GM04504 (cell line): ENCODE data around the gene SRSF9.
A peak's percentile ranks its signal among the peaks of the same experiment; 100 is the strongest.
"Not testable (repeated sequence)": the region's sequence is repeated elsewhere in the genome, so short reads cannot be mapped to it uniquely, and the experiment has no call there.

ENCODE experiments used
- DNase-seq: peaks from one replicate; pipeline ENCODE4 v3.0.0-alpha.2; 2012; ENCODE audit warnings: low read depth

SRSF9 gene

DNA sequence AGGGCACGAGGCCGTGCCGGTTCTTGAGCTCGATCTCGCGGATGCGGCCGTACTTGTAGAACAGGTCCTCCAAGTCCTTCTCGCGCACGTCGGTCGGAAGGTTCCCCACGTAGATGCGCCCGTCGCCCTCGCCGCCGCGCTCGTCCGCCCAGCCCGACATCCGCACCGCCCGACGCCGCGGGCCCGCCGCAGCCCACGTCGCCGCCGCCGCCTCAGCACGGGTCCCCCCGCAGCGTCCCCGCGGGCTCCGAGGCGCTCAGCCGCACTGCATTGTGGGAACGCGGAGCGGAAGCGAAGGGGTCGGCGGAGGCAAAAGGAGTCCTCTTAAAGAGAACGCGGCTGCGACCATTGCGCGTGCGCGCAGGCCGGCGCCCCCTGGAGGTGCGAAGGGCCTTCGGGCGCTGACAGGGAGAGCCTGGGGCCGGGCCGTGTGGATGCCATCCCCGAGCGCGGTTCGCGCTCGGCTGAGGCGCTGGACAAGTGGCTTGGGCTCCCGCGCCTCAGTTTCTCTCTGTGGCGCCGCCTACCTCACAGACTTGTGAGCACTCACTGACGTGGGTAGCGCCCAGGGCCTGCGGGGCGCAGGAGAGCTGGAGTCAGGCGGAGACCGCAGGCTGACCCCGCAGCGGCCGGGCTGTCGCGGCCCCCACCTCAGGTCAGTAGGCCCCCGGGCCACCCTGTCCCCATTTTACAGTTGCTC, at the start of gene SRSF9:
TSS of gene SRSF9 (minus strand) at position 299 of the 700 bp plus-strand sequence. CDS start at position 160, 139 bp downstream.
- peak; percentile 92 for DNase-seq

DNA sequence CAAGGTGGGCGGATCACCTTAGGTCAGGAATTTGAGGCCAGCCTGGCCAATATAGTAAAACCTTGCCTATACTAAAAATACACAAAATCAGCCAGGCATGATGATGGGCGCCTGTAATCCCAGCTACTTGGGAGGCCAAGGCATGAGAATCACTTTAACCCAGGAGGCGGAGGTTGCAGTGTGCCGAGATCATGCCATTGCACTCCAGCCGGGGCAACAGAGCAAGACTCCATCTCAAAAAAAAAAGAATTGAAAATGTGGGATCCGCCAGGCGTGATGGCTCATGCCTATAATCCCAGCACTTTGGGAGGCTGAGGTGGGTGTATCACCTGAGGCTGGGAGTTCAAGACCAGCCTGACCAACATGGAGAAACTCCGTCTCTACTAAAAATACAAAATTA, 49.8 kb upstream of the SRSF9 start:
- DNase-seq: not testable (repeated sequence)

DNA sequence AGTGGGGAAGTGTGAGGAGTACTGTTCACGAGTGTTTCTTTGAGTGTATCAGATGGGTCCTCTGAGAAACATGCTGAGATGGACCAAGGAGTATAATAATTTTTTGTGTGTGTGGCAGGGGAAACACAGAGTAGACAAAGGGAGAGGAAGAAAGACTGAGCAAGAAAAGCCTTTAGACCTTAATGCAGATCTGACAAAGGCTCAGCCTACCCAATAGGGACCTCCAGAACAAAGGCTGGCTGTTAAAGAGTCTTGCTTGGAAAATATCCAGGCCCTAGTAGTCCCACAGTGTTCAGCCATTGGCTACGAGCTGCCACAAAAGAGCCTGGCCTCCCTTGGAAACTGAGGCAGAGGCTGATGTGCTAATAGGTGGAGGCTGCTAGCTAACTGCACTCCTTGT, 45.9 kb upstream of the SRSF9 start:
- no peak for DNase-seq

DNA sequence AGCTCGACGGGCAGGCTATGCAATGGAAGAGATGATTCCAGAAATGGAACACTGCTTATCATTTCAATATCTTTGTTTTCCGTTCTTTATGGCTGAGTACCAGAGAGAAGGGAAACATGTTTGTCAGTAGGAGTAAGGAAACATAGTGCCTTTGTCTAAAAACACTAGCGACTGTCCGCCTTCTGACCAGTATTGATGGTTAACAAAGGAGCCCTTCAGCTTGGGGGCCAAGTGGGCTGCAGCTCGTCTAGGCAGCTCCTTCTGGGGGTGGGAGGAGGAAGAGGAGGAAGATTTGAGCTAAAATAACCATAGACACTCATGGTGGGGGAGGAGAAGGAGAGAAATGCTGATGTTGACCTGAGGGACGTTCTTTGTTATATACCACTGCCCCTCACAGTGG, 44.5 kb upstream of the SRSF9 start:
- no peak for DNase-seq

- DNase-seq: no peak
Observed at GRCh38 chr12:120508537-120508936, 39.0 kb upstream of the SRSF9 start.

GRCh38 chr12:120504587-120504986, 35.0 kb upstream of the SRSF9 start:
- no peak for DNase-seq

GRCh38 chr12:120500581-120500980, 31.0 kb upstream of the SRSF9 start:
- DNase-seq: no peak

DNA sequence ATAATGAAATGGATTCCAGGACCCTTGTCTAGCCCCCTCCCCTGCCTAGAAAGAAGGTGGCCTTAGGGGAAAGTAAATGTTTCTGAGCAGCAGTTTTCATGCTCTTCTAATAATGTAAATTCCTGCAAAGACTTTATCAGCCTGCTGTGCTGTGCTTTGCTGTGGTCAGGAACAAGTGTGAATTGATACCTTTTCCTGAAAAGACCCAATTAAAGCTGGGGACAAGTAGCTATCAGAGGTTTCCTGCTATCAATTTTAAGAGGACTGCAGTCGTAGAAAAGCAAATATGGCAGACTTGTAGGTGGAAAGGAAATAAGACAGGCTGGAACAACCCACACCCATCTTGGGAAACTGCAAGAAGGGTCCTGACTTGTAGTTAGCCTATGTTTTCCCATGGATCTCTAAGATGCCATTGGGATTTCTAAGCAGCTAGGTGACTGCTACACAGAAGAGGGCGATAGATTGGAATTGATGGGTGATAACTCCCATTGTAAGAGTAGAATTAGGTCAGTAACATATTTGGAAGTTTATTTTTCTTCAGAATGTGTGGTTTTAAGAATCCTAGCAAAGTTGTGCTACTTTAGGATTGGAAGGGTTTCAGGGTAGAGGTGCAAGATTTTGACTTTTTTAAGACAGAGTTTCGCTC, 29.4 kb upstream of the SRSF9 start:
- DNase-seq: no peak

DNA sequence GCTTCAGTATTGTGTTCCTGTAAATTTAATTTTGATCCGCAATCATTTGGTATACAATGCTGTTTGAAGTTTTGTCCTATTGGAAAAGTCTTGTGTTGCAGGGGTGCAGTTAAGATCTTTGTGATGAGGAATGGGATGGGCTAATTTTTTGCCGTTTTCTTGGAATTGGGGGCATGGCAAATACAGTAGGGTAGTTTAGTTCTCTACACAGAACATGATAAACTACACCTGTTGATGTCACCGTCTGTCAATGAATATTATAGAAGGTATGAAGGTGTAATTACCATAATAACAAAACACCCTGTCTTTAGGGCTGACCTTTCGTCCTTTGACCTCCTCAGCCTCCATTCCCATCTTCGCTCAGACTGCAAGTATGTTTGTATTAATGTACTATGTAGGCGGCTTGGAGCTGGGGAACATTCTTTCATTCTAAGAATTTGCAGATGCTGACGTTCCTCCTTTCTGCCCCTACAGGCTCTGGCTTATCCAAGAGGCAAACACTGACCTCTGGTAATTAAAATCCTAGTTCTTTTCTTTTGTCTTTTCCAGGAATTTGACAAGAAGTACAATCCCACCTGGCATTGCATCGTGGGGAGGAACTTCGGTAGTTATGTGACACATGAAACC, 28.1 kb upstream of the SRSF9 start:
- no peak for DNase-seq

DNA sequence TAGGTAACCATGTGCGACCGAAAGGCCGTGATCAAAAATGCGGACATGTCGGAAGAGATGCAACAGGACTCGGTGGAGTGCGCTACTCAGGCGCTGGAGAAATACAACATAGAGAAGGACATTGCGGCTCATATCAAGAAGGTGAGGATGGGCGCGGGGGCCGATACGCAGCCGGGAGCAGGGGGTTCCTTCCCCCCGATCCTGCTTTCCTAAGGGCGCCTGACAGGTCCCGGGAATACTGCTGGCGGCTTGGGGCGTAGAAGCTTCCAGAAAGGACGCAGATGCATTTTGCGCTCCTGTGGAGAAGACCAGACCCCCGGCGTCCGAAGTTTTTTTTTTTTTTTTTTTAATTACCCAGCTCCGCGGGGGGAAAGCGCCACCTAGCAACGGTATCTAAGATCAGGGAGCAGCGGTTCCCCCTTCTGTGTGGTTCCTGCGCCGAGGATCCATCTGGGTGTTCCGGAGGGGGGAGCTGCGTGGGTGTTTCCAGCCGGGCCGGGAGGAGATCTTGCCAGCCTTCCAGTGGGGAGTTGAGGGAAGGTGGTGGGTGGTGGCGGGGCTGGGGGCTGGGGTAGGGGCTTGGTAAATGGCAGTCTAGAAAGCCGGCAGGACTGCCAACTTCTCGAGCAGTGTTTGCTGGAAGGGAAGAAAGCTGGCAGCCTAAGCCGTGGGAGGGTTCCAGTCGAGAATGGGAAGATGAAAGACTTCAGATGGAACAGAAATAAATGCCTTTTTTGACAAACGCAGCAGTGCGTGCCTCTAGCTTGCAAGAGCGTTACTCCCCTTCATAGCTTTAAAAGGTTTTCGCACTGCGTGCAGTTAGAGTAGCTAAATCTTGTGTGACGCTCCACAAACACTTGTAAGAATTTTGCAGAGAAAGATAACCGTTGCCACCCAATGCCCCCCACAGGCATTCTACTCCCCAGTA, 27.1 kb upstream of the SRSF9 start:
- no peak for DNase-seq

- DNase-seq: peak; percentile 88
Observed at GRCh38 chr12:120495731-120496412, 26.3 kb upstream of the SRSF9 start, which contains the start of gene DYNLL1. Gene DYNLL1 (plus strand): TSS chr12:120496113. CDS start chr12:120496422, 309 bp downstream.

DNA sequence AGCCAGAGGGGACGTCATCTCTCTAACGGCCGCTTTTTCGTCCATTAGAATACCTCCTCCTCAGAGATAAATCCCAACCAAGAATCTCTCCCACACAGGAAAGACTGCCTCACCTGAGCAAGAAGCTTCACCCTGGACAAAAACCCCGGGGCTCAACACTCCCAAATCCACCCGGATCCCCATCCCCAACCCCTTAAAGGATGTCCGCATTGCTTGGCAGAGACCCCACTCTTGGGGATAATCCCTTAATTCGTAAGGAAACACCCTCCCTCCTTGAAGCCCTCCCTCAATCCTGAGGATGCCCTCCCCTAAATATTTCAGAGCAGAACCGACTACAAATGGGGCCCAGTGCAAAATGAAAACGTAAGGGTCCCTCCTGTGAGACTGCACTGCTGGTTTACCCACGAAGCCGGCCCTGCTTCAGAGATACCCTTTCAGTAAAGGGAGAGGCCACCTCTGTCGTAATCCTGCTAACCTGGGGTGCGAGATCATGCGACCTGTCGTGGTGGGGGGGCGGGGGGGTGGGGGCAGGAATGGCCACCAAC, 25.7 kb upstream of the SRSF9 start:
- no peak for DNase-seq

DNA sequence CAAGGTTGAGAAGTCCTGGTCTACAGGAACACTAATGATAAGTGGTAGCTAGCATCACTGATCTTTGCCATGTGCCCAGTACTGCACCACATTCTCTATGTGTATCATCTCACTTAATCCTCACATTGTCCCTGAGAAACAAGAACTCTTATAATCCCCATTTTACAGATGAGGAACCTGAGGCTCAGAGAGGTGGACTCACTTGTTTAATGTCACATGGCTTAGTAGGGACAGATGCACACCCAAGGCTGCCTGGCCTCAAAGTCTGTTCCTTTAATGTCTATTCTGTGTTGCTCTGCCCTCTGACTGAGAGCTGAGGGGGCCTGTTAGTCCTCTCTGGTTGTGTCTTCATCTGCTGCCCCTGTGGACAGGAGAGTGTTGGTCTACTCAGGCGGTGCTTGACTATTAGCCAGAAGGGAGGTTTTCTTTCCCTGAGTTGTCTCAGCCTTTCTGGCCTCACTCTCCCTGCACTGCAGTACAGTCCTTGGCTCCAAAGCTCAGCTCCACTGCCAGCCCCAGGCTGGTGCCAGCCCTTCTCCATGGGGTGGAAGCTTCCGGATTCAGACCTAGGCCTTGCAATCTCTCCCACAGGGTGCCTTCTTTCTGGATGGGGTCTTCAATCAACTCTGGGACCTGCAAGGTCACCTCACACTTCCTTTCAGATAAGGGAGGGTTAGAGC, 21.4 kb upstream of the SRSF9 start:
- no peak for DNase-seq

- no peak for DNase-seq
Observed at GRCh38 chr12:120490325-120490724, 20.8 kb upstream of the SRSF9 start.

DNA sequence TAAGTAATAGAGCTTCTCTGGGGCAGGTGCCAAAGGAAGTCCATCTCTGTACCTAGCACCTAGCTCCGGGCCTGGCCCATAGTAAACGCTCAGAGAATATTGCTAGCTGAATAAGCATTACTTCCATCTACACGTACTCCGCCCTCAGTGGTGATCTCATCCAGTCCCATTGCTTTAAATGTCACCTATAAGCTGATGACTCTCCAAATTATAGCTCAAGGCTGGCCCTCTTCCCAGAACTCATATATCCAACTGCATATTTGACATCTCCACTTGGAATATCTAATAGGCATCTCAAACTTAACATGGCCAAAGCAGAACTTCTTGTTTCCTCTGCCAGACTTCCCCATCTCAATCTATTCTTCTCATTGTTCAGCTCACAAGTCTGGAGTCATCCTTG, 19.5 kb upstream of the SRSF9 start:
- no peak for DNase-seq

DNA sequence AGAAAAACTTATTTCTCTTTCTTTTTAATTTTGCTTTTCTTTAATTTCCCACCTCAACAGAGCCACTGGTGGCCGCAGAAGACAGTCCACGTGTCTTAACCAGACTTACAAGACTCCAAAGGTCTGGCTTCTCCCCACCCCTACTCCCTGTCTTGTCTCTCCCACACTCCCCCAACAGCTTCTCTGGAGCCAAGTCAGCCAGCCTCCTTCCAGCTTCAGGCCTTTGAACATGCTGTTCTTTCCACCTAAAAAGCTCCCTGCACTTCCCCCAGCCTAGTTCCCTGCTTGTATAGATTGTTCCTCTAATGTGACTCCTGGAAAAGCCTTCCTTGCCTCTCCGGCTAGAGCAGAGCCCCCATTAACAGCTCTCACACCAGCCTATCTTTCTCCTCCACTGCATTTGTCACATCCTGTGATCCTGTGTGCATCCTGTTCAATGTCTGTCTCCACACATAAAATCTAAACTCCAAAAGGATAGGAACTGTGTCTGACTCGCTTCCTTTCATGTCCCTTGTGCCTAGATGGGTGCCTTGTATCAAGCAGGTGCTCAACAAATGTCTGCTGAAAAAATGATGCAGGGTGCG, 18.6 kb upstream of the SRSF9 start:
- no peak for DNase-seq

- DNase-seq: not testable (repeated sequence)
Observed at GRCh38 chr12:120487552-120487951, 18.0 kb upstream of the SRSF9 start.

DNA sequence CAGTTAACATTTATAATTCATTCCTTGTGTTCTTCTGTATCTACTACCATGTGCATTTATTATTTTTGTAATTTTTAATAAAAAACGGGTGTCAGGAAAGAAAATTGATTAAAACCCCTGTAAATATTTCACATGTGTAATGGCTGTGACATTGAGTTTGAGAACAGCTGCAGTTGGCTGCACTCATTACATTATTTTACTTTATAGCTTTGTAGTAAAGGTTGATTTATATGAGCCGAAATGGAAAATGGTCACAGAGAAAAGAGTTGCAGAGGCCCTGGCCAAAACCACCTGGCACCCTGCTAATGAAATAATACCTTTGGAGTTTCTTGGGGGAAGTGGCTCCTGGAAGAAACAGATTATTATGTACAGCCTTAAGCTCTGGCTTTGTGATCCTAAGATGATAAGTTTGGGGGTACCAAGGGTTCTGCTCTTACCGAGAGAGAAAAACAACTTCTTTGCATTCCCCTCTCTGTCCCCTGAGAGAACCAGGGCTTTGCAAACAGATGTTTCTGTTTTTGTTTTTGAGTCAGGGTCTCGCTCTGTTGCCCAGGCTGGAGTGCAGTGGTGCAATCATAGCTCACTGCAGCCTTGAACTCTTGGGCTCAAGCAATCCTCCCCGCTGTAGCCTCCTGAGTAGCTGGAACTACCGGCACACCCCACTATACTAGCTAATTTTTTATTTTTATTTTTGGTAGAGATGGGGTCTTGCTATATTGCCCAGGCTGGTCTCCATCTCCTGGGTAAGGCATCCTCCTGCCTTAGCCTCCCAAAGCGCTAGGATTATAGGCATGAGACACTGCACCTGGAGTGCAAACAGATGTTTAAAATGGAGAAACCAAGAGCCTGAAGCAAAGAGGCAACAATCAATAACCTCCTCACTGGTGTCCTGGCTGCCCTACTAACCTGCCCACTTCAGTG, 16.7 kb upstream of the SRSF9 start:
- no peak for DNase-seq

- no peak for DNase-seq
Observed at GRCh38 chr12:120483621-120484020, 14.1 kb upstream of the SRSF9 start.
